DMS 273 (cell line): ENCODE results near the gene ACBD6.

Experiments used
- DNase-seq: peaks from one replicate; lab custom pipeline; 2025; ENCODE audit not compliant: unreplicated experiment; lab: John Stamatoyannopoulos, UW

Gene ACBD6

GRCh38 chr1:180527101-180527669, 24.8 kb upstream of the ACBD6 start:
- no peak for DNase-seq

GRCh38 chr1:180525715-180526039, 23.3 kb upstream of the ACBD6 start:
- no peak for DNase-seq

GRCh38 chr1:180524915-180525714, 22.7 kb upstream of the ACBD6 start:
- DNase-seq: no peak

GRCh38 chr1:180524160-180524914, 22.0 kb upstream of the ACBD6 start:
- DNase-seq: no peak

GRCh38 chr1:180522213-180522515, 19.8 kb upstream of the ACBD6 start:
- no peak for DNase-seq

GRCh38 chr1:180521474-180522212, 19.3 kb upstream of the ACBD6 start:
- DNase-seq: no peak

- DNase-seq: no peak
Measured at GRCh38 chr1:180519846-180520245, 17.5 kb upstream of the ACBD6 start.

- peak; percentile 91 for DNase-seq
Measured at GRCh38 chr1:180515857-180516388, 13.5 kb upstream of the ACBD6 start.

GRCh38 chr1:180515364-180515763, 13.0 kb upstream of the ACBD6 start:
- DNase-seq: no peak

GRCh38 chr1:180513531-180513930, 11.2 kb upstream of the ACBD6 start:
- DNase-seq: no peak

- no peak for DNase-seq
Measured at GRCh38 chr1:180510882-180511281, 8.5 kb upstream of the ACBD6 start.

- DNase-seq: no peak
Measured at GRCh38 chr1:180508725-180509097, 6.3 kb upstream of the ACBD6 start.

GRCh38 chr1:180507795-180508724, 5.7 kb upstream of the ACBD6 start:
- DNase-seq: peak; percentile 13

- DNase-seq: peak; percentile 22
Measured at GRCh38 chr1:180505732-180506335, 3.5 kb upstream of the ACBD6 start.

GRCh38 chr1:180504186-180504585, 1.8 kb upstream of the ACBD6 start:
- DNase-seq: no peak

GRCh38 chr1:180503280-180503862, 994 bp upstream of the ACBD6 start:
- no peak for DNase-seq

GRCh38 chr1:180501865-180502360, 464 bp downstream of the ACBD6 start:
- DNase-seq: no peak

GRCh38 chr1:180500689-180501088, 1.7 kb downstream of the ACBD6 start:
- no peak for DNase-seq

GRCh38 chr1:180498594-180498993, 3.8 kb downstream of the ACBD6 start:
- DNase-seq: no peak
